Inferior parietal cortex (tissue), 1 donor: Measurements from ENCODE around the gene FGFR3.
A peak's percentile ranks its signal among the peaks of the same experiment; 100 is the strongest.

Experiments used
- DNase-seq: peaks from one replicate; pipeline ENCODE4 v3.0.0-alpha.2; 2016; ENCODE audit errors: extremely low spot score

The FGFR3 gene

GRCh38 chr4:1802151-1802715 is 9.1 kb downstream of the FGFR3 start:
- DNase-seq, result no peak

- no peak for DNase-seq
These were observed 9.8 kb downstream of the FGFR3 start for GRCh38 chr4:1802720-1803522.

GRCh38 chr4:1803523-1804423 is 10.7 kb downstream of the FGFR3 start:
- no peak for DNase-seq

GRCh38 chr4:1804638-1805492 is 11.8 kb downstream of the FGFR3 start:
- DNase-seq, result no peak

- no peak for DNase-seq
These were observed 12.6 kb downstream of the FGFR3 start for GRCh38 chr4:1805493-1806222.

GRCh38 chr4:1806223-1806564 is 13.1 kb downstream of the FGFR3 start:
- no peak for DNase-seq

GRCh38 chr4:1806596-1807331 is 13.7 kb downstream of the FGFR3 start:
- no peak for DNase-seq

GRCh38 chr4:1807332-1807777 is 14.3 kb downstream of the FGFR3 start:
- DNase-seq, result no peak

- no peak for DNase-seq
These were observed 15.3 kb downstream of the FGFR3 start for GRCh38 chr4:1808396-1808795.

GRCh38 chr4:1808851-1809753 is 16.0 kb downstream of the FGFR3 start:
- no peak for DNase-seq

GRCh38 chr4:1809754-1810502 is 16.8 kb downstream of the FGFR3 start:
- peak; percentile 54 for DNase-seq

- DNase-seq, result no peak
These were observed 17.7 kb downstream of the FGFR3 start for GRCh38 chr4:1810765-1811164.

GRCh38 chr4:1812720-1813119 is 19.6 kb downstream of the FGFR3 start:
- DNase-seq, result no peak

GRCh38 chr4:1813231-1813630 is 20.1 kb downstream of the FGFR3 start:
- DNase-seq, result no peak

GRCh38 chr4:1813915-1814314 is 20.8 kb downstream of the FGFR3 start:
- DNase-seq, result no peak

- no peak for DNase-seq
These were observed 21.4 kb downstream of the FGFR3 start for GRCh38 chr4:1814453-1814852.

- DNase-seq, result no peak
These were observed 22.3 kb downstream of the FGFR3 start for GRCh38 chr4:1815096-1815996.
